GM12878 (cell line): Measurements from ENCODE around the gene C1D.

Experiments used
- CHD1 ChIP-seq: IDR thresholded peaks from 2 replicates; pipeline ENCODE4 v1.6.1; 2012; ENCODE audit warnings: low read depth, low read length, improper control_type of control experiment
- CREB1 ChIP-seq: IDR thresholded peaks from 2 replicates; pipeline ENCODE4 v1.6.1; 2012; ENCODE audit warnings: low read depth, mild to moderate bottlenecking, inconsistent platforms
- ETV6 ChIP-seq, 2 experiments: fragments of 450-650 bp in 1 of 2; IDR thresholded peaks in 1 of 2; conservative IDR thresholded peaks in 1 of 2; 2 replicates each; pipeline ENCODE4 v1.6.1; 2014; ENCODE audit warnings: antibody characterized with exemption in 1 of 2, borderline replicate concordance in 1 of 2, low read depth in 1 of 2, mild to moderate bottlenecking in 1 of 2, moderate library complexity in 1 of 2
- IKZF2 ChIP-seq, 2 experiments: fragments of 450-650 bp; IDR thresholded peaks; 2 replicates each; pipeline ENCODE4 v1.6.1; 2017; ENCODE audit warnings: mild to moderate bottlenecking in 2 of 2, moderate library complexity in 2 of 2
- NFXL1 ChIP-seq: fragments of 450-650 bp; IDR thresholded peaks from 2 replicates; pipeline ENCODE4 v1.6.1; 2017; ENCODE audit warnings: antibody characterized with exemption, mild to moderate bottlenecking, borderline replicate concordance
- POLR2AphosphoS5 ChIP-seq: IDR thresholded peaks from 2 replicates; pipeline ENCODE4 v1.6.1; 2011; ENCODE audit warnings: mild to moderate bottlenecking, low read length, inconsistent platforms
- RB1 ChIP-seq: fragments of 450-650 bp; formaldehyde crosslinking; IDR thresholded peaks from 2 replicates; pipeline ENCODE4 v1.6.1; 2017; ENCODE audit warnings: mild to moderate bottlenecking, borderline replicate concordance
- SIX5 ChIP-seq: IDR thresholded peaks from 2 replicates; pipeline ENCODE4 v1.6.1; 2011; ENCODE audit warnings: mild to moderate bottlenecking, low read depth, low read length, moderate library complexity; ENCODE audit not compliant: severe bottlenecking
- ZNF217 ChIP-seq: fragments of 450-650 bp; IDR thresholded peaks from 2 replicates; pipeline ENCODE4 v1.6.1; 2017; ENCODE audit warnings: antibody characterized with exemption, mild to moderate bottlenecking
- TF ChIP-seq, protein P1 (sequence below): IDR thresholded peaks from 2 replicates; pipeline ENCODE4 v1.6.1; 2012; ENCODE audit warnings: low read depth, low read length, improper control_type of control experiment
- TF ChIP-seq, protein P2 (sequence below), 3 experiments: IDR thresholded peaks in 2 of 3; conservative IDR thresholded peaks in 1 of 3; 2 replicates each; pipeline ENCODE4 v1.5.1; 2011; ENCODE audit warnings: low read depth in 3 of 3, low read length in 3 of 3, mild to moderate bottlenecking in 3 of 3, control low read depth in 2 of 3, moderate library complexity in 2 of 3, inconsistent platforms in 1 of 3, mixed read lengths in 1 of 3; ENCODE audit not compliant: control insufficient read depth in 2 of 3, insufficient read depth in 1 of 3; ENCODE audit errors: extremely low read depth in 1 of 3

DNA sequence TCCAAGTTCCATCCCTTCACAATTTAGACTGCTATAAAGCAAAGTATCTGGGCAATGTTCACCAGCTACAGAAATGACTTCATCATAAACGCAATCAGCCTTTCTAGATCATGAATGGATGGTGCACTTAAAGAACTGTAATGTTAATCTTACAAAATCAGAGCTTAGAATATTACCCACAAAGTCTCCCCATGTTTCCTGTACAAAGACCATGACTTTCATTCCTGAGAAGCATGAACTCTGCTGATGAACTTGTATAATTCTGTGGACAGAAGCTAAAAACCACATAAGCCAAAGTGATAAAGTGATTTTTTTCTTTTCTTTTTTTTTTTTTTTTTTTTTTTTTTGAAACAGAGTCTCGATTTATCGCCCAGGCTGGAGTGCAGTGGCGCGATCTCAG is 53.3 kb downstream of the C1D start:
- TF ChIP-seq, protein P1, sequence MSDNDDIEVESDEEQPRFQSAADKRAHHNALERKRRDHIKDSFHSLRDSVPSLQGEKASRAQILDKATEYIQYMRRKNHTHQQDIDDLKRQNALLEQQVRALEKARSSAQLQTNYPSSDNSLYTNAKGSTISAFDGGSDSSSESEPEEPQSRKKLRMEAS, result no peak
- TF ChIP-seq, protein P2, sequence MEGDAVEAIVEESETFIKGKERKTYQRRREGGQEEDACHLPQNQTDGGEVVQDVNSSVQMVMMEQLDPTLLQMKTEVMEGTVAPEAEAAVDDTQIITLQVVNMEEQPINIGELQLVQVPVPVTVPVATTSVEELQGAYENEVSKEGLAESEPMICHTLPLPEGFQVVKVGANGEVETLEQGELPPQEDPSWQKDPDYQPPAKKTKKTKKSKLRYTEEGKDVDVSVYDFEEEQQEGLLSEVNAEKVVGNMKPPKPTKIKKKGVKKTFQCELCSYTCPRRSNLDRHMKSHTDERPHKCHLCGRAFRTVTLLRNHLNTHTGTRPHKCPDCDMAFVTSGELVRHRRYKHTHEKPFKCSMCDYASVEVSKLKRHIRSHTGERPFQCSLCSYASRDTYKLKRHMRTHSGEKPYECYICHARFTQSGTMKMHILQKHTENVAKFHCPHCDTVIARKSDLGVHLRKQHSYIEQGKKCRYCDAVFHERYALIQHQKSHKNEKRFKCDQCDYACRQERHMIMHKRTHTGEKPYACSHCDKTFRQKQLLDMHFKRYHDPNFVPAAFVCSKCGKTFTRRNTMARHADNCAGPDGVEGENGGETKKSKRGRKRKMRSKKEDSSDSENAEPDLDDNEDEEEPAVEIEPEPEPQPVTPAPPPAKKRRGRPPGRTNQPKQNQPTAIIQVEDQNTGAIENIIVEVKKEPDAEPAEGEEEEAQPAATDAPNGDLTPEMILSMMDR (IDR thresholded peaks at IDR 0.05 in 2 of 3, conservative IDR thresholded peaks at IDR 0.05 in 1 of 3; ENCODE audit: control insufficient read depth in 2 of 3, extremely low read depth in 1 of 3, insufficient read depth in 1 of 3, low read depth in 3 of 3, low read length in 3 of 3), result no peak
- no peak for TF ChIP-seq POLR2AphosphoS5
- no peak for TF ChIP-seq IKZF2 (IDR thresholded peaks at IDR 0.05)
- no peak for TF ChIP-seq ETV6 (conservative IDR thresholded peaks at IDR 0.05 in 1 of 2, IDR thresholded peaks at IDR 0.05 in 1 of 2; ENCODE audit: borderline replicate concordance in 1 of 2, low read depth in 1 of 2)
- no peak for TF ChIP-seq RB1
- no peak for TF ChIP-seq NFXL1
- TF ChIP-seq SIX5, result no peak
- no peak for TF ChIP-seq CHD1
- TF ChIP-seq CREB1, result no peak
- no peak for TF ChIP-seq ZNF217
